HEK293 (cell line): ENCODE measurements around the gene SLC16A1.
"Not testable (repeated sequence)": the region's sequence is repeated elsewhere in the genome, so short reads cannot be mapped to it uniquely, and the experiment has no call there.

Source experiments
- CTCF ChIA-PET: fragments of 350-600 bp; formaldehyde crosslinking; extraction: SDS; loops from one replicate; lab custom pipeline; 2021; ENCODE audit warnings: antibody characterized with exemption; lab: Yijun Ruan, JAX
- POLR2A ChIA-PET: fragments of 300-600 bp; formaldehyde crosslinking; extraction: SDS; loops from one replicate; lab custom pipeline; 2020; ENCODE audit warnings: antibody characterized with exemption, inconsistent platforms; lab: Yijun Ruan, JAX
- H3K27ac ChIP-seq: fragments of 200-500 bp; sonication (Bioruptor generic); 2 replicates; pipeline ENCODE4 v1.5.1; 2014; ENCODE audit warnings: low read depth, low read length, control low read depth, inconsistent platforms; ENCODE audit errors: extremely low read depth
- H3K36me3 ChIP-seq, 2 experiments: fragments of 200-500 bp in 1 of 2; sonication (Bioruptor generic) in 1 of 2; 1 replicate in 1 of 2; 2 replicates in 1 of 2; pipeline ENCODE4 v1.5.1; 2014 to 2017; ENCODE audit warnings: inconsistent platforms in 2 of 2, low read length in 2 of 2; ENCODE audit not compliant: control insufficient read depth in 2 of 2, insufficient read depth in 1 of 2
- H3K4me1 ChIP-seq: fragments of 200-500 bp; sonication (Bioruptor generic); 2 replicates; pipeline ENCODE4 v1.5.1; 2014; ENCODE audit warnings: mild to moderate bottlenecking, low read length, inconsistent platforms; ENCODE audit not compliant: control insufficient read depth, insufficient read depth
- H3K4me3 ChIP-seq: 2 replicates; pipeline ENCODE4 v1.5.1; 2011; ENCODE audit warnings: low read depth, mild to moderate bottlenecking, control low read depth, low read length, moderate library complexity
- H3K9me3 ChIP-seq: fragments of 200-500 bp; sonication (Bioruptor generic); 2 replicates; pipeline ENCODE4 v1.5.1; 2014; ENCODE audit warnings: low read depth, low read length, inconsistent platforms; ENCODE audit not compliant: control insufficient read depth, insufficient read depth
- GLIS1 ChIP-seq: fragments of 450-650 bp; formaldehyde crosslinking; IDR thresholded peaks from 2 replicates; pipeline ENCODE4 v1.5.1; 2016; ENCODE audit warnings: missing biosample characterization, missing genetic modification characterization
- KLF8 ChIP-seq: fragments of 450-650 bp; formaldehyde crosslinking; IDR thresholded peaks from 2 replicates; pipeline ENCODE4 v1.5.1; 2016; ENCODE audit warnings: missing biosample characterization, missing genetic modification characterization
- SALL2 ChIP-seq: fragments of 450-650 bp; formaldehyde crosslinking; IDR thresholded peaks from 2 replicates; pipeline ENCODE4 v1.5.0; 2017; ENCODE audit warnings: missing biosample characterization, mild to moderate bottlenecking, missing genetic modification characterization, borderline replicate concordance
- ZBTB20 ChIP-seq: fragments of 450-650 bp; formaldehyde crosslinking; IDR thresholded peaks from 2 replicates; pipeline ENCODE4 v1.5.1; 2016; ENCODE audit warnings: missing biosample characterization, missing genetic modification characterization
- ZBTB48 ChIP-seq: fragments of 450-650 bp; formaldehyde crosslinking; IDR thresholded peaks from 2 replicates; pipeline ENCODE4 v1.5.1; 2016; ENCODE audit warnings: missing biosample characterization, missing genetic modification characterization
- ZEB2 ChIP-seq: fragments of 450-650 bp; formaldehyde crosslinking; IDR thresholded peaks from 2 replicates; pipeline ENCODE4 v1.5.1; 2016; ENCODE audit warnings: missing biosample characterization, missing genetic modification characterization
- ZNF146 ChIP-seq: fragments of 450-650 bp; formaldehyde crosslinking; IDR thresholded peaks from 2 replicates; pipeline ENCODE4 v1.5.1; 2016; ENCODE audit warnings: missing biosample characterization, missing genetic modification characterization
- ZNF174 ChIP-seq: fragments of 450-650 bp; formaldehyde crosslinking; IDR thresholded peaks from 2 replicates; pipeline ENCODE4 v1.5.0; 2017; ENCODE audit warnings: missing biosample characterization, mild to moderate bottlenecking, missing genetic modification characterization
- ZNF266 ChIP-seq: fragments of 450-650 bp; formaldehyde crosslinking; IDR thresholded peaks from 2 replicates; pipeline ENCODE4 v1.5.1; 2016; ENCODE audit warnings: missing biosample characterization, missing genetic modification characterization, low read depth
- ZNF37A ChIP-seq: fragments of 450-650 bp; IDR thresholded peaks from 2 replicates; pipeline ENCODE4 v1.5.1; 2018; ENCODE audit warnings: missing biosample characterization, missing genetic modification characterization
- ZNF394 ChIP-seq: fragments of 450-650 bp; formaldehyde crosslinking; IDR thresholded peaks from 2 replicates; pipeline ENCODE4 v1.5.1; 2016; ENCODE audit warnings: missing biosample characterization, missing genetic modification characterization, mild to moderate bottlenecking, moderate library complexity, borderline replicate concordance
- ZNF501 ChIP-seq: fragments of 450-650 bp; formaldehyde crosslinking; IDR thresholded peaks from 2 replicates; pipeline ENCODE4 v1.5.1; 2016; ENCODE audit warnings: missing biosample characterization, missing genetic modification characterization
- ZNF610 ChIP-seq: fragments of 450-650 bp; formaldehyde crosslinking; IDR thresholded peaks from 2 replicates; pipeline ENCODE4 v1.5.1; 2016; ENCODE audit warnings: missing biosample characterization, missing genetic modification characterization, borderline replicate concordance
- ZNF629 ChIP-seq: fragments of 450-650 bp; formaldehyde crosslinking; IDR thresholded peaks from 2 replicates; pipeline ENCODE4 v1.5.1; 2017; ENCODE audit warnings: missing biosample characterization, missing genetic modification characterization
- ZNF660 ChIP-seq: fragments of 450-650 bp; IDR thresholded peaks from 2 replicates; pipeline ENCODE4 v1.5.1; 2018; ENCODE audit warnings: missing biosample characterization, mild to moderate bottlenecking, missing genetic modification characterization
- ZNF677 ChIP-seq: fragments of 450-650 bp; IDR thresholded peaks from 2 replicates; pipeline ENCODE4 v1.5.0; 2018; ENCODE audit warnings: missing biosample characterization, mild to moderate bottlenecking, missing genetic modification characterization, moderate library complexity
- ZNF837 ChIP-seq: fragments of 450-650 bp; formaldehyde crosslinking; IDR thresholded peaks from 2 replicates; pipeline ENCODE4 v1.5.1; 2016; ENCODE audit warnings: missing biosample characterization, missing genetic modification characterization
- TF ChIP-seq, protein P1 (sequence below): fragments of 450-650 bp; formaldehyde crosslinking; conservative IDR thresholded peaks from 2 replicates; pipeline ENCODE4 v1.5.1; 2016; ENCODE audit warnings: low read depth, missing biosample characterization, missing genetic modification characterization
- TF ChIP-seq, protein P2 (sequence below): fragments of 450-650 bp; formaldehyde crosslinking; IDR thresholded peaks from 2 replicates; pipeline ENCODE4 v1.5.1; 2017; ENCODE audit warnings: missing biosample characterization, missing genetic modification characterization
- TF ChIP-seq, protein P3 (sequence below): fragments of 450-650 bp; formaldehyde crosslinking; IDR thresholded peaks from 2 replicates; pipeline ENCODE4 v1.5.1; 2016; ENCODE audit warnings: missing biosample characterization, missing genetic modification characterization

The SLC16A1 gene

DNA sequence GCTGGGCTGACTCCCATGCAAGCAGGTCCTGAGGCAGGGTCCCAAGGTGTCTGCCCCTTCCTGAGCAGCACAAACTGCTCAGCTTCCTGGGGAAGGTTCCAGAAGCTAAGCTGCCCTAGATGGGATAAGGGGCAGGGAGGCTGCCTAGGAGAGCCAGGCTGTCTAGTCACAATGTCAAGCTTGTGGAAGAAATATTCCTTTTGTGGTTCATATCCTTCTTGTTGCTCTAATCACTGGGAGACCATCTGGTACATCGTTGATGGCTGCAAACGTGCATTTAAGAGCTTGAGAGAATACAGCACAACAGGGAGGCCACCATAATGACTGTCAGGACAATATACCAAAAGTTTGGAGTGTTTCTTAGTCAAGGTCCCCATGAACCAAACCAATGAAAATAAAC, 67.4 kb downstream of the SLC16A1 start (continued):
- TF ChIP-seq, protein P1, sequence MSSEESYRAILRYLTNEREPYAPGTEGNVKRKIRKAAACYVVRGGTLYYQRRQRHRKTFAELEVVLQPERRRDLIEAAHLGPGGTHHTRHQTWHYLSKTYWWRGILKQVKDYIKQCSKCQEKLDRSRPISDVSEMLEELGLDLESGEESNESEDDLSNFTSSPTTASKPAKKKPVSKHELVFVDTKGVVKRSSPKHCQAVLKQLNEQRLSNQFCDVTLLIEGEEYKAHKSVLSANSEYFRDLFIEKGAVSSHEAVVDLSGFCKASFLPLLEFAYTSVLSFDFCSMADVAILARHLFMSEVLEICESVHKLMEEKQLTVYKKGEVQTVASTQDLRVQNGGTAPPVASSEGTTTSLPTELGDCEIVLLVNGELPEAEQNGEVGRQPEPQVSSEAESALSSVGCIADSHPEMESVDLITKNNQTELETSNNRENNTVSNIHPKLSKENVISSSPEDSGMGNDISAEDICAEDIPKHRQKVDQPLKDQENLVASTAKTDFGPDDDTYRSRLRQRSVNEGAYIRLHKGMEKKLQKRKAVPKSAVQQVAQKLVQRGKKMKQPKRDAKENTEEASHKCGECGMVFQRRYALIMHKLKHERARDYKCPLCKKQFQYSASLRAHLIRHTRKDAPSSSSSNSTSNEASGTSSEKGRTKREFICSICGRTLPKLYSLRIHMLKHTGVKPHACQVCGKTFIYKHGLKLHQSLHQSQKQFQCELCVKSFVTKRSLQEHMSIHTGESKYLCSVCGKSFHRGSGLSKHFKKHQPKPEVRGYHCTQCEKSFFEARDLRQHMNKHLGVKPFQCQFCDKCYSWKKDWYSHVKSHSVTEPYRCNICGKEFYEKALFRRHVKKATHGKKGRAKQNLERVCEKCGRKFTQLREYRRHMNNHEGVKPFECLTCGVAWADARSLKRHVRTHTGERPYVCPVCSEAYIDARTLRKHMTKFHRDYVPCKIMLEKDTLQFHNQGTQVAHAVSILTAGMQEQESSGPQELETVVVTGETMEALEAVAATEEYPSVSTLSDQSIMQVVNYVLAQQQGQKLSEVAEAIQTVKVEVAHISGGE (tag by site-specific recombination) = no peak
- no peak for TF ChIP-seq ZNF174 (tag by site-specific recombination)
- TF ChIP-seq SALL2 (tag by site-specific recombination) = no peak
- no peak for TF ChIP-seq ZNF266 (tag by site-specific recombination)
- no peak for TF ChIP-seq ZNF146
- TF ChIP-seq ZNF837 (tag by site-specific recombination) = no peak
- TF ChIP-seq, protein P2, sequence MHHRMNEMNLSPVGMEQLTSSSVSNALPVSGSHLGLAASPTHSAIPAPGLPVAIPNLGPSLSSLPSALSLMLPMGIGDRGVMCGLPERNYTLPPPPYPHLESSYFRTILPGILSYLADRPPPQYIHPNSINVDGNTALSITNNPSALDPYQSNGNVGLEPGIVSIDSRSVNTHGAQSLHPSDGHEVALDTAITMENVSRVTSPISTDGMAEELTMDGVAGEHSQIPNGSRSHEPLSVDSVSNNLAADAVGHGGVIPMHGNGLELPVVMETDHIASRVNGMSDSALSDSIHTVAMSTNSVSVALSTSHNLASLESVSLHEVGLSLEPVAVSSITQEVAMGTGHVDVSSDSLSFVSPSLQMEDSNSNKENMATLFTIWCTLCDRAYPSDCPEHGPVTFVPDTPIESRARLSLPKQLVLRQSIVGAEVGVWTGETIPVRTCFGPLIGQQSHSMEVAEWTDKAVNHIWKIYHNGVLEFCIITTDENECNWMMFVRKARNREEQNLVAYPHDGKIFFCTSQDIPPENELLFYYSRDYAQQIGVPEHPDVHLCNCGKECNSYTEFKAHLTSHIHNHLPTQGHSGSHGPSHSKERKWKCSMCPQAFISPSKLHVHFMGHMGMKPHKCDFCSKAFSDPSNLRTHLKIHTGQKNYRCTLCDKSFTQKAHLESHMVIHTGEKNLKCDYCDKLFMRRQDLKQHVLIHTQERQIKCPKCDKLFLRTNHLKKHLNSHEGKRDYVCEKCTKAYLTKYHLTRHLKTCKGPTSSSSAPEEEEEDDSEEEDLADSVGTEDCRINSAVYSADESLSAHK (tag by site-specific recombination) = no peak
- no peak for TF ChIP-seq ZNF501 (tag by site-specific recombination)

DNA sequence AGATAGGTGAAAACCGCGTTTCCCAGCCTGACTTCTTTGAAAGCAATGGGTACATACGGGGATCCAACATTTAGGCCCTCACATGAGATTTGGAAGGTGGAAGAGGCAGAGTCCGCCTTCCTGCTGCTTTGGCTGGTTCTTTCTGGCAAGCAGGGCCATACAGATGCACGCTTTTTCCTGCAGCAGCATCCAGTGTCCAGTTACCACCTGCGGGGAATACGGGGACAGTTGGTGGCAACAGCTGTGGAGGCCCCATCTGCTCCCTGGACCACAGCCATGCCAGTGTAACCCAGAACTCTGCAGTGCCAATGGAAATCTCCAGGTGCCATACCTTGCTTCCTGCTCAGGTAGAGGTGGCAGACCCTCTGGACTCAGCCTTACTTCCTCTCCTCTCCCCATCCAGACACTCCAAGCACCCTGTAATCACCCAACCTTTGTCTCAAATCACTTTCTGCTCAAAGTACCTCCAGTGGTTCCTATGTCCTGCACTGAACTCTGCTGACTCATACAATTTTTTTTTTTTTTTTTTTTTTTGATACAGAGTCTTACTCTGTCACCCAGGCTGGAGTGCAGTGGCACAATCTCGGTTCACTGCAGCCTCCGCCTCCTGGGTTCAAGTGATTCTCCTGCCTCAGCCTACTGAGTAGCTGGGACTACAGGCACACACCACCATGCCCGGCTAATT, 68.3 kb downstream of the SLC16A1 start:
- ChIA-PET POLR2A (no interaction called here), CTCF (no interaction called here)
- no peak overlapping the region for H3K27ac ChIP-seq
- no peak for TF ChIP-seq ZNF660 (tag by site-specific recombination)
- TF ChIP-seq ZNF610 = no peak
- no peak for TF ChIP-seq KLF8
- TF ChIP-seq, protein P3, sequence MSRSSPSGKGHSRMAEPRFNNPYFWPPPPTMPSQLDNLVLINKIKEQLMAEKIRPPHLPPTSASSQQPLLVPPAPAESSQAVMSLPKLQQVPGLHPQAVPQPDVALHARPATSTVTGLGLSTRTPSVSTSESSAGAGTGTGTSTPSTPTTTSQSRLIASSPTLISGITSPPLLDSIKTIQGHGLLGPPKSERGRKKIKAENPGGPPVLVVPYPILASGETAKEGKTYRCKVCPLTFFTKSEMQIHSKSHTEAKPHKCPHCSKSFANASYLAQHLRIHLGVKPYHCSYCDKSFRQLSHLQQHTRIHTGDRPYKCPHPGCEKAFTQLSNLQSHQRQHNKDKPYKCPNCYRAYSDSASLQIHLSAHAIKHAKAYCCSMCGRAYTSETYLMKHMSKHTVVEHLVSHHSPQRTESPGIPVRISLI (tag by site-specific recombination) = peak; percentile 55; the same call in 1 of the 2 replicates
- no peak for TF ChIP-seq ZNF37A (tag by site-specific recombination)
- no peak for TF ChIP-seq ZEB2 (tag by site-specific recombination)
- TF ChIP-seq ZBTB48 (tag by site-specific recombination) = no peak
- TF ChIP-seq ZNF394 = no peak
- TF ChIP-seq ZBTB20 (tag by site-specific recombination) = 0 out of 2 replicates have a peak, but pooled peaks have one; percentile 18
- no peak for TF ChIP-seq ZNF677 (tag by site-specific recombination)
- TF ChIP-seq GLIS1 (tag by site-specific recombination) = peak; percentile 17; the same call in 1 of the 2 replicates
- no peak for TF ChIP-seq ZNF629 (tag by site-specific recombination)
- TF ChIP-seq, all 188 proteins: peak for 3
- Histone ChIP-seq H3K9me3 (no peaks in the 10 kb centered on the region), H3K4me3 (no peak overlapping the region), H3K36me3 (no peaks in the 10 kb centered on the region), H3K4me1 (no peaks in the 10 kb centered on the region)

DNA sequence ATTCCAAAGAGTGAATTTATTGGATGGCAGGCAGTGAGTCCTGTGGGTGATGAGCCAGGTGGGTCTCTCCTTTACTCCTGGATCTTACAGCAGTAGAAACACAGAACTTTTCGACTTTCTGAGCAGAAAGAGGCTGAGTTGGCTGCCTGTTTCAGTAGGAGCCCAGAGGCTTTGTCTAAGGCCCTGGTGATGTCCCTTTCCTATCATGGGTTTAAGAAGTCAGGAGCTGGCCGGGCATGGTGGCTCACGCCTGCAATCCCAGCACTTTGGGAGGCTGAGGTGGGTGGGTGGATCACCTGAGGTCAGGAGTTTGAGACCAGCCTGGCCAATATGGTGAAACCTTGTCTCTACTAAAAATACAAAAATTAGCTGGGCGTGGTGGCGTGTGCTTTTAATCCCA, 71.0 kb downstream of the SLC16A1 start:
- H3K27ac ChIP-seq, H3K4me1 ChIP-seq, H3K4me3 ChIP-seq, POLR2A ChIA-PET, H3K36me3 ChIP-seq, H3K9me3 ChIP-seq, CTCF ChIA-PET: not testable (repeated sequence)
